ENCODE results near the gene ZMAT1.

DNA sequence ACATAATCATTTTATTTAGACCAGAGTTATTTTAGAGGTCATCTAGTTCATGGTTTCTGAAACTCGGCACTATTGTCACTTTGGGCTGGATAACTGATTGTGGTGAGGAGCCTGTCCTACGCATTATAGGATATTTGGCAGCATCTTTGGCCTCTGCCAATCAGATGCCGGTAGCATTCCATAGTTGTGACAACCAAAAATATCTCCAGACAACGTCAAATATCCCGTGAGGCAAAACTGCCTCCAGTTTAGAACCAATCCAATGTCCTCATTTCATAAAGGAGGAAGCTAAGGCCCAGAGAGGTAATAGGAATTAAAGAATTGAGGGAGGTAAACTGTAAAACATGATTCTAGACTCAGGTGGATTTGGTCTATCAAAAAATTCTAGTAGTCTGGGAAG lies 6.1 kb downstream of the ZMAT1 start:
- TF ChIP-seq POLR2A (IDR thresholded peaks at IDR 0.05; ENCODE audit: low read length): no peak
- no peak for TF ChIP-seq GATA1 (IDR thresholded peaks at IDR 0.05; ENCODE audit: low read depth, low read length)

All from erythroblast (primary cell).